Measurements from ENCODE around the gene PLCXD1. TPM values are rescaled to one million over a fixed set of nuclear protein-coding genes. Genes with fewer than 3 reads are reported as not detected.
"Not testable (repeated sequence)": the region's sequence is repeated elsewhere in the genome, so short reads cannot be mapped to it uniquely, and the experiment has no call there.

Gene PLCXD1
- polyA plus RNA-seq, 3 donors, result 2.9 to 28.7 (median 6.7) TPM

DNA sequence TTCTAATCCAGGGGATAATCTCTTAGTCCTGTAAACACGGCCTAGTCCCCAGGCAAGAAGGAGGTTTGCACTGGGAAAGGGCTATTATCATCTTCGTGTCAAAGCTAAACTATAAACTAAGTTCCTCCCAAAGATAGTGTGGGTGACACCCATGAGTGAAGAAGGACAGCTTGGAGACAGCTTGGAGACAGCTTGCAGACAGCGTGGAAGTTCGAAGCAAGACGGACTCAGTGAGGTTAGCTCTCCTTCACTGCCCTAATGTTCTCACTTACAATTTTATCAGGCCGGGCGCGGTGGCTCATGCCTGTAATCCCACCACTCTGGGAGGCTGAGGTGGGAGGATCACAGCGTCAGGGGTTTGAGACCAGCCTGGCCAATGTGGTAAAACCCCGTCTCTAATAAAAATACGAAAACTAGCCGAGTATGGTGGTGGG lies 19.2 kb upstream of the PLCXD1 start:
- Mint-ChIP-seq H3K27ac (no peak overlapping the region), H3K27me3 (ENCODE audit: low read depth in 3 of 3) (peaks cover 0 to 5% (median 3%) of the 10 kb centered on the region in 3 donors), H3K4me1 (no peaks in the 10 kb centered on the region), H3K4me3 (no peak overlapping the region), H3K9me3 (peaks cover 0 to 9% (median 0%) of the 10 kb centered on the region in 7 donors), H3K36me3 (no peaks in the 10 kb centered on the region)
- TF ChIP-seq, protein P1, sequence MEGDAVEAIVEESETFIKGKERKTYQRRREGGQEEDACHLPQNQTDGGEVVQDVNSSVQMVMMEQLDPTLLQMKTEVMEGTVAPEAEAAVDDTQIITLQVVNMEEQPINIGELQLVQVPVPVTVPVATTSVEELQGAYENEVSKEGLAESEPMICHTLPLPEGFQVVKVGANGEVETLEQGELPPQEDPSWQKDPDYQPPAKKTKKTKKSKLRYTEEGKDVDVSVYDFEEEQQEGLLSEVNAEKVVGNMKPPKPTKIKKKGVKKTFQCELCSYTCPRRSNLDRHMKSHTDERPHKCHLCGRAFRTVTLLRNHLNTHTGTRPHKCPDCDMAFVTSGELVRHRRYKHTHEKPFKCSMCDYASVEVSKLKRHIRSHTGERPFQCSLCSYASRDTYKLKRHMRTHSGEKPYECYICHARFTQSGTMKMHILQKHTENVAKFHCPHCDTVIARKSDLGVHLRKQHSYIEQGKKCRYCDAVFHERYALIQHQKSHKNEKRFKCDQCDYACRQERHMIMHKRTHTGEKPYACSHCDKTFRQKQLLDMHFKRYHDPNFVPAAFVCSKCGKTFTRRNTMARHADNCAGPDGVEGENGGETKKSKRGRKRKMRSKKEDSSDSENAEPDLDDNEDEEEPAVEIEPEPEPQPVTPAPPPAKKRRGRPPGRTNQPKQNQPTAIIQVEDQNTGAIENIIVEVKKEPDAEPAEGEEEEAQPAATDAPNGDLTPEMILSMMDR (IDR thresholded peaks at IDR 0.05), result no peak
- H3K27me3 ChIP-seq (ENCODE audit: control insufficient read depth in 2 of 2, insufficient read depth in 2 of 2, low read length in 2 of 2), result no peaks in the 10 kb centered on the region
- no peak overlapping the region for H2AFZ ChIP-seq (ENCODE audit: insufficient read depth, low read depth, low read length, poor library complexity, severe bottlenecking)
- H4K20me1 ChIP-seq (ENCODE audit: insufficient read depth, low read length), result no peaks in the 10 kb centered on the region
- H3K79me2 ChIP-seq (ENCODE audit: insufficient read depth, low read length), result no peaks in the 10 kb centered on the region
- WGBS (ENCODE audit: insufficient coverage), result 93% methylated on average over 7 of the region's 12 CpGs
- peak in 1 of 3 donors; percentile 0 for DNase-seq
- no peak overlapping the region for H3K4me2 ChIP-seq (replicated peaks; ENCODE audit: extremely low read depth, low read length, poor library complexity, severe bottlenecking)
- H3K4me3 ChIP-seq (replicated peaks in 1 of 3; ENCODE audit: low read depth in 2 of 3, low read length in 3 of 3), result no peak overlapping the region
- no peak overlapping the region for H3K9ac ChIP-seq (ENCODE audit: insufficient read depth, low read length, poor library complexity, severe bottlenecking)
- intact Hi-C loops (cut with micrococcal nuclease), result no loop called here
- H3K4me1 ChIP-seq (ENCODE audit: control insufficient read depth in 1 of 2, insufficient read depth in 2 of 2, low read length in 2 of 2), result no peaks in the 10 kb centered on the region
- H3K9me3 ChIP-seq (replicated peaks in 1 of 2; ENCODE audit: control insufficient read depth in 1 of 2, insufficient read depth in 1 of 2, low read length in 2 of 2), result no peaks in the 10 kb centered on the region
- no peak overlapping the region for H3K27ac ChIP-seq (ENCODE audit: low read depth in 1 of 2, low read length in 2 of 2)
- no peaks in the 10 kb centered on the region for H3K36me3 ChIP-seq (replicated peaks in 1 of 2; ENCODE audit: control insufficient read depth in 1 of 2, insufficient read depth in 2 of 2, low read length in 2 of 2)

DNA sequence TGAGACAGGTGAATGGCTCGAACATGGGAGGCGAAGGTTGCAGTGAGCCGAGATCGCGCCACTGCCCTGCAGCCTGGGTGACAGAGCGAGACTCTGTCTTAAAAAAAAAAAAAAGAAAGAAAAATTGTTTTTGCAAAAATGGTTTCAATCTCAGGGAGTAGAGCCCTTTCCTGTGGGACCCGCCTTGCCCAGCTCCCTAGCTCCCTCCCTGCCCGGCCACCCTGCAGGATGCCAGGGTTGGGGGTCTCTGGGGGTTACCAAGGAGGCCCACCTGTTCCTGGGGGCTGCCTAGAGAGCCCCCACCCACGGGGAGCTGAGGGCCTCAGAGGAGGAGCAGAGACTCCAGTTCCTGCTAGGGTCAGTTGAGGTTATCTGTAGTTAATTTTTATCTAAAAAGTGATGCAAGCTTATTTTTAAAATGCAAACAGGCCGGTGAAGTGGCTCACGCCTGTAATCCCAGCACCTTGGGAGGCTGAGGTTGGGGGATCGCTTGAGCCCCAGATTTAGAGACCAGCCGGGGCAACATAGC lies 18.7 kb upstream of the PLCXD1 start:
- Histone ChIP-seq H3K27ac (ENCODE audit: low read depth in 1 of 2, low read length in 2 of 2) (no peak overlapping the region), H4K20me1 (ENCODE audit: insufficient read depth, low read length) (no peaks in the 10 kb centered on the region), H3K9me3 (replicated peaks in 1 of 2; ENCODE audit: control insufficient read depth in 1 of 2, insufficient read depth in 1 of 2, low read length in 2 of 2) (no peaks in the 10 kb centered on the region), H3K79me2 (ENCODE audit: insufficient read depth, low read length) (no peaks in the 10 kb centered on the region), H3K36me3 (replicated peaks in 1 of 2; ENCODE audit: control insufficient read depth in 1 of 2, insufficient read depth in 2 of 2, low read length in 2 of 2) (no peaks in the 10 kb centered on the region), H3K4me3 (replicated peaks in 1 of 3; ENCODE audit: low read depth in 2 of 3, low read length in 3 of 3) (no peak overlapping the region), H3K4me2 (replicated peaks; ENCODE audit: extremely low read depth, low read length, poor library complexity, severe bottlenecking) (no peak overlapping the region), H3K9ac (ENCODE audit: insufficient read depth, low read length, poor library complexity, severe bottlenecking) (no peak overlapping the region), H3K27me3 (ENCODE audit: control insufficient read depth in 2 of 2, insufficient read depth in 2 of 2, low read length in 2 of 2) (no peaks in the 10 kb centered on the region), H2AFZ (ENCODE audit: insufficient read depth, low read depth, low read length, poor library complexity, severe bottlenecking) (no peak overlapping the region), H3K4me1 (ENCODE audit: control insufficient read depth in 1 of 2, insufficient read depth in 2 of 2, low read length in 2 of 2) (no peaks in the 10 kb centered on the region)
- 78% methylated on average over 8 of the region's 13 CpGs for WGBS (ENCODE audit: insufficient coverage)
- intact Hi-C loops (cut with micrococcal nuclease), result no loop called here
- TF ChIP-seq, protein P1 (IDR thresholded peaks at IDR 0.05), result no peak
- Mint-ChIP-seq H3K27me3 (ENCODE audit: low read depth in 3 of 3) (peaks cover 0 to 3% (median 1%) of the 10 kb centered on the region in 3 donors), H3K27ac (no peak overlapping the region), H3K4me1 (no peaks in the 10 kb centered on the region), H3K4me3 (no peak overlapping the region), H3K36me3 (no peaks in the 10 kb centered on the region), H3K9me3 (peaks cover 0 to 5% (median 0%) of the 10 kb centered on the region in 7 donors)
- DNase-seq, result no peak

DNA sequence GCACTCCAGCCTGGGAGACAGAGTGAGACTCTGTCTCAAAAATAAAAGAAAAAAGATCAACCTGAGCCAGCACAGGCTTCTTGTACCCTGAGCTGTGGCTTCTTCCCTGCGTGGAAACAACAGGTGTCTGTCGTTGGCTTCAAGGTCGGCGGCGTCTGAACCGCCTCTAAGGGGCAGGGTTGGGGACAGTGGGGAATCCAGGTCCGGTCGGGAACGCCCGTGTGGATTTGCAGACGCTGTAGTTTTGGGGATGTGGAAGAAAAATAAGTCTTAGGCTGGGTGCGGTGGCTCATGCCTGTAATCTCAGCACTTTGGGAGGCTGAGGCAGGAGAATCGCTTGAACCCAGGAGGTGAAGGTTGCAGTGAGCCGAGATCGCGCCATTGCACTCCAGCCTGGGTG lies 17.2 kb upstream of the PLCXD1 start:
- H3K9ac ChIP-seq (ENCODE audit: insufficient read depth, low read length, poor library complexity, severe bottlenecking); H3K27ac ChIP-seq (ENCODE audit: low read depth in 1 of 2, low read length in 2 of 2); H3K4me3 Mint-ChIP-seq; H3K4me1 Mint-ChIP-seq; H3K79me2 ChIP-seq (ENCODE audit: insufficient read depth, low read length); H3K36me3 Mint-ChIP-seq; H3K4me2 ChIP-seq (replicated peaks; ENCODE audit: extremely low read depth, low read length, poor library complexity, severe bottlenecking); intact Hi-C loops (cut with micrococcal nuclease); H3K27me3 Mint-ChIP-seq (ENCODE audit: low read depth in 3 of 3); H3K4me1 ChIP-seq (ENCODE audit: control insufficient read depth in 1 of 2, insufficient read depth in 2 of 2, low read length in 2 of 2); H3K27me3 ChIP-seq (ENCODE audit: control insufficient read depth in 2 of 2, insufficient read depth in 2 of 2, low read length in 2 of 2); H3K4me3 ChIP-seq (replicated peaks in 1 of 3; ENCODE audit: low read depth in 2 of 3, low read length in 3 of 3); H2AFZ ChIP-seq (ENCODE audit: insufficient read depth, low read depth, low read length, poor library complexity, severe bottlenecking); H3K9me3 Mint-ChIP-seq; H3K9me3 ChIP-seq (replicated peaks in 1 of 2; ENCODE audit: control insufficient read depth in 1 of 2, insufficient read depth in 1 of 2, low read length in 2 of 2); H3K36me3 ChIP-seq (replicated peaks in 1 of 2; ENCODE audit: control insufficient read depth in 1 of 2, insufficient read depth in 2 of 2, low read length in 2 of 2); H4K20me1 ChIP-seq (ENCODE audit: insufficient read depth, low read length): not testable (repeated sequence)
- WGBS (ENCODE audit: insufficient coverage), result 94% methylated on average over 16 of the region's 16 CpGs
- H3K27ac Mint-ChIP-seq, result peak overlapping the region in 1 of 7 donors; percentile 41
- DNase-seq, result peak in 1 of 3 donors; percentile 0

Data from CD14-positive monocyte (primary cell).